Esophagus squamous epithelium (tissue), 5 donors: ENCODE measurements around the gene TFAP2E. TPM values are rescaled to one million over a fixed set of nuclear protein-coding genes. Genes with fewer than 3 reads are reported as not detected.

Experiments
- DNase-seq: peaks from one replicate; lab custom pipeline; 2025; lab: John Stamatoyannopoulos, UW
- H3K27ac ChIP-seq, 4 donors: fragments of 200-600 bp; sonication (generic); one replicate each; pipeline ENCODE4 v1.5.1; 2016 to 2019; ENCODE audit warnings: mild to moderate bottlenecking in 1 of 4
- H3K27me3 ChIP-seq, 4 donors: fragments of 200-600 bp; sonication (generic); 1 replicate in 3 of 4; 2 replicates in 1 of 4; pipeline versions ENCODE4 v1.5.1 to v1.6.0; 2017 to 2021; ENCODE audit warnings: antibody characterized with exemption in 1 of 4
- H3K36me3 ChIP-seq, 3 donors: fragments of 200-600 bp; sonication (generic); one replicate each; pipeline ENCODE4 v1.5.1; 2016 to 2019
- H3K4me1 ChIP-seq, 3 donors: fragments of 200-600 bp; sonication (generic); one replicate each; pipeline ENCODE4 v1.5.1; 2017 to 2019
- H3K4me3 ChIP-seq, 4 donors: fragments of 200-600 bp; sonication (generic); 1 replicate in 3 of 4; 2 replicates in 1 of 4; pipeline ENCODE4 v1.5.1; 2016 to 2019; ENCODE audit warnings: mild to moderate bottlenecking in 2 of 4, moderate library complexity in 1 of 4
- H3K9me3 ChIP-seq, 3 donors: fragments of 200-600 bp; sonication (generic); one replicate each; pipeline ENCODE4 v1.5.1; 2016 to 2019
- POLR2A ChIP-seq, 4 donors: fragments of 450-650 bp; IDR thresholded peaks; one replicate each; pipeline ENCODE4 v1.6.1; 2017; ENCODE audit warnings: antibody characterized with exemption in 4 of 4, mild to moderate bottlenecking in 4 of 4, moderate library complexity in 3 of 4
- whole genome bisulfite sequencing, 2 donors: methylation state at CpG; one replicate each; pipeline ENCODE4 v1.1.5; 2018; 5-methylcytosine and 5-hydroxymethylcytosine counted together
- intact Hi-C: fragments of 100-400 bp; cut with DNase I; formaldehyde crosslinking; loops from one replicate; pipeline ENCODE4 v1.15.0; 2022
- total RNA-seq, 4 donors: library from RNA; depleted of rRNA; stranded (reverse); fragments of >200 nt; gene quantifications; one replicate each; pipeline ENCODE4 v1.1.0, GENCODE V29; 2016
- TF ChIP-seq, protein P1 (sequence below), 6 experiments: fragments of 450-650 bp in 4 of 6; fragments of 200-600 bp in 2 of 6; sonication (generic) in 2 of 6; IDR thresholded peaks; one replicate each; pipeline ENCODE4 v1.5.1; 2016 to 2019; ENCODE audit warnings: antibody characterized with exemption in 6 of 6, mild to moderate bottlenecking in 4 of 6, moderate library complexity in 4 of 6
- donor health status: DM: yes; HTN: yes; CAD: no.

The TFAP2E gene
- total RNA-seq, 4 donors from 2014 or later: 0.26 to 1.1 (median 0.38) TPM; not detected in 1

DNA sequence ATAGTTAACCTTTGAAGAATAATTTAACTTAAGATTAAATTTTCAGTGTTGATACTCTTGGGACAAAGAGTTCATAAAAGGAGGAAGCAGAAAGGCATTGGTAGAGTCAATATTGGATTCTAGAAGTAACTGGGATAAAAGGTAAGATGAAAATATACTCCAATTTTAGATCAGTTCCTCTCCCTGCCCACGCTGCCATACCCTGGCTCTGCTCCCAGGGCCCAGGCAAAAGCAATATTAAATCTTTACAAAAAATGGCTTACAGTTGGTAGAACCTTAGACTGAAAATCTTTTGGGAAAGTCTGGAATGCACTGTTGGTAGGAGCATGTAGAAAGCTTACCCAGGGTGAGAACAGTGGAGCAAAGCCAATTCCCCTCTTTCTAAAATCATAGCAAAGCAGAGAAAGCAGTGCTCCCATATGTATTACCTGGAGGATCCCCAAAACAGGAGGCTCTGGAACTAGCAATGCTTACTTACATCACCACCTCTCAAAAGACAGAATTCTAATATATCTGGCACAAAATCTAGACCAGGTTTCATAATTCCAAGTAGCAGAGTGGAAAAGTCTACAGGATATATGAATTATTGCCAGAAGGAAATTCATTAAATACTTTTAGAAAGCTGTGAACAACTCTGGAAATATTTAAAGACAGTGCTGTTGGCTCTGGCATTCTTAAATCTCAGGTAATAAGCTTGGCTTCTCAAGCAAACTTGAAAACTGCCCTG is 40.5 kb upstream of the TFAP2E start:
- Histone ChIP-seq H3K27ac (no peak overlapping the region), H3K36me3 (peaks cover 0 to 44% (median 8%) of the 10 kb centered on the region in 3 donors), H3K4me3 (no peak overlapping the region), H3K27me3 (no peaks in the 10 kb centered on the region), H3K9me3 (no peaks in the 10 kb centered on the region), H3K4me1 (peaks cover 0 to 13% (median 6%) of the 10 kb centered on the region in 3 donors)
- TF ChIP-seq, protein P1, sequence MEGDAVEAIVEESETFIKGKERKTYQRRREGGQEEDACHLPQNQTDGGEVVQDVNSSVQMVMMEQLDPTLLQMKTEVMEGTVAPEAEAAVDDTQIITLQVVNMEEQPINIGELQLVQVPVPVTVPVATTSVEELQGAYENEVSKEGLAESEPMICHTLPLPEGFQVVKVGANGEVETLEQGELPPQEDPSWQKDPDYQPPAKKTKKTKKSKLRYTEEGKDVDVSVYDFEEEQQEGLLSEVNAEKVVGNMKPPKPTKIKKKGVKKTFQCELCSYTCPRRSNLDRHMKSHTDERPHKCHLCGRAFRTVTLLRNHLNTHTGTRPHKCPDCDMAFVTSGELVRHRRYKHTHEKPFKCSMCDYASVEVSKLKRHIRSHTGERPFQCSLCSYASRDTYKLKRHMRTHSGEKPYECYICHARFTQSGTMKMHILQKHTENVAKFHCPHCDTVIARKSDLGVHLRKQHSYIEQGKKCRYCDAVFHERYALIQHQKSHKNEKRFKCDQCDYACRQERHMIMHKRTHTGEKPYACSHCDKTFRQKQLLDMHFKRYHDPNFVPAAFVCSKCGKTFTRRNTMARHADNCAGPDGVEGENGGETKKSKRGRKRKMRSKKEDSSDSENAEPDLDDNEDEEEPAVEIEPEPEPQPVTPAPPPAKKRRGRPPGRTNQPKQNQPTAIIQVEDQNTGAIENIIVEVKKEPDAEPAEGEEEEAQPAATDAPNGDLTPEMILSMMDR (IDR thresholded peaks at IDR 0.05): no peak
- TF ChIP-seq POLR2A (IDR thresholded peaks at IDR 0.05): no peak
- DNase-seq: no peak
- 80 to 93% methylated on average over 1 of the region's 1 CpG for WGBS, 2 donors
- intact Hi-C loops: no loop called here

DNA sequence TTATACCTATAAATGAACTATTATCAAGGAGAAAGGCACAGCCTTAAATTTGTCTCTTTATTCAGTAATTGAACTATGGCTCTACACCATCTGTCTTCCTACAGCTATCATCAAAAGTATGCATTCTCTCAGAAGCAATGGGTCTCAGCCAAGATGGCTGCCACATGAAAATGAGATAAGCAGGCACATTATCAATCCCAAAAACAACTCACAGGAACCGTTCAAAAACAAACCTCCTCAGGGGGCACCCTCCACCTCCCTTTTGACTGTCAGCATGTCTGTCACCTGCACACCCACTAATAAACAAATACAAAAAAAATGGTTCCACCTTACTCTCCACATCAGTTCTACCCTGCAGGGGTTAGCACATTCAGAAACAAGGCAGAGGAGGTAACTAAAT is 39.5 kb upstream of the TFAP2E start:
- no peak overlapping the region for H3K4me3 ChIP-seq

DNA sequence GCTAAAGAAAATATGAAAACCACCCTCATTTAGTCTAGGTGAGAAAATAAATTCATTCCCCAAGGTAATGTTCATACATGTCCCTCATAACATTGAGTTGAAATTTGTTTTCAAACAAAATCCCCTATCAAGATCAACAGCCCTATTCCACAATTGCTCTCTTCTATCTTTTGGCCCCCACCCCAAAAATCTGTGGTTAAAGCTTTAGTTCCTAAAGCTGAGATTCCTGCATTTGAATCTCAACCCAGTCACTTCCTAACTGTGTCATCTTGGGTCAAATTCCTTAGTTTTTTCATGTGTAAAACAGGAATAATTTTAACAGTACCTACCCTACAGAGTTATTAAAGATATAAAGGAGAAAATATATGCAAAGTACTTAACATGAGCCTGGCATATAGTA is 37.9 kb upstream of the TFAP2E start:
- Histone ChIP-seq H3K4me1 (peaks cover 0 to 38% (median 28%) of the 10 kb centered on the region in 3 donors), H3K4me3 (no peak overlapping the region), H3K36me3 (peaks cover 0 to 39% (median 8%) of the 10 kb centered on the region in 3 donors), H3K27ac (no peak overlapping the region), H3K9me3 (no peaks in the 10 kb centered on the region), H3K27me3 (no peaks in the 10 kb centered on the region)
- intact Hi-C loops: no loop called here
- DNase-seq: no peak
- no peak for TF ChIP-seq POLR2A (IDR thresholded peaks at IDR 0.05)

More for the DNA sequence above, 39.5 kb upstream of the TFAP2E start:
- no peaks in the 10 kb centered on the region for H3K9me3 ChIP-seq
- 21 to 43% methylated on average over 1 of the region's 1 CpG for WGBS, 2 donors
- intact Hi-C loops: no loop called here
- peaks cover 0 to 22% (median 12%) of the 10 kb centered on the region in 3 donors for H3K4me1 ChIP-seq
- H3K27ac ChIP-seq: no peak overlapping the region
- H3K36me3 ChIP-seq: peaks cover 0 to 44% (median 8%) of the 10 kb centered on the region in 3 donors
- no peak for DNase-seq
- TF ChIP-seq, protein P1 (IDR thresholded peaks at IDR 0.05): no peak
- TF ChIP-seq POLR2A (IDR thresholded peaks at IDR 0.05): no peak
- no peaks in the 10 kb centered on the region for H3K27me3 ChIP-seq

DNA sequence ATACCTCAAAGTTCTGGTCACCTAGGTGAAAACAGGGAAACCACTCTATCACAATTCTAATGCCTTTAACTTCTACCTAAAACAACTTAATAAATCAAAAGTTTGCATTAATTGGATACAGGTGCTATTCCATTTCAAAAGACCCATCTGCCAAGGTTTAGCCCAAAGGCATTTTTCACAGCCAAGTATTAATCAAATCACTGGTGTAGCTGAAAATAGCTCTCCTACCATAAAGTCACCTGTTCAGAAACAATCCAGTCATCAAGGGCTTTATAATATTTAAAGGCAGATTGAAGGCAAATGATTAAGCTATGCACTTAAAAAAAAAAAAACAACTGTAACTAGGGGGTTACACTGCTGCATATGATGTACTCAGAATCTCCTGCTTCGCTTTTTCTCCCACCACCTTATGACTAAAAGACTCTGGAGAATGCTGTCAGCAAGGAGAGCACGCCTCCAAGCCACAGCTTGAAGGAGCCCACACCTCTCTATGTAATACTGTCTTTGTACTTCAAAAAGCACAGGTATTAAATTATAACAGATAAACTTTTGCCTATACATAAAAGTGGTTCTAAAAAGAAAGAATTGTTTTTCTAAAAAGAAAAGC is 36.5 kb upstream of the TFAP2E start:
- 83 to 91% methylated on average over 2 of the region's 2 CpGs for WGBS, 2 donors
- Histone ChIP-seq H3K27ac (no peak overlapping the region), H3K9me3 (no peaks in the 10 kb centered on the region), H3K27me3 (no peaks in the 10 kb centered on the region), H3K36me3 (peaks cover 0 to 34% (median 0%) of the 10 kb centered on the region in 3 donors), H3K4me3 (no peak overlapping the region), H3K4me1 (peaks cover 0 to 52% (median 33%) of the 10 kb centered on the region in 3 donors)
- DNase-seq: no peak
- no peak for TF ChIP-seq POLR2A (IDR thresholded peaks at IDR 0.05)
- TF ChIP-seq, protein P1 (IDR thresholded peaks at IDR 0.05): no peak
- intact Hi-C loops: no loop called here

DNA sequence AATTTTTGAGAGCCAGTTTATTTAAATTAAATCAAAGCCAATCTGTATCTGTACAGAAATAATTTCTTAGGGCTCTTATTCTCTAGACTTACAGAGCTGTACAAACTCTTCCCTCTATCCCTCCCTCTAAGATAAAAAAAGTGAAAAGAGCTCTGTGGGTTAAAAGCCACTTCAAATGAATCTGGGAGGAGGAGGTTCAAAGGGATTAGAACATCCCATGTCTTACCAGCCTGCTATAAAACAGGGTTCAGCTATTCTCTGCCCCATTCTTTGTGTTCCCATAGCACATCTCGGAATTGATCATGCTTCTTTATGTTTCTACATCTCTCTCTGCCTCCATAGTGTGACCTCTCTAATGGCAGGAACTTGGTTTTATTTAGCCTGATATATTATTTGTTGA is 35.3 kb upstream of the TFAP2E start:
- Histone ChIP-seq H3K27ac (no peak overlapping the region), H3K4me1 (peaks cover 0 to 63% (median 33%) of the 10 kb centered on the region in 3 donors), H3K36me3 (peaks cover 0 to 32% (median 0%) of the 10 kb centered on the region in 3 donors), H3K27me3 (no peaks in the 10 kb centered on the region), H3K4me3 (no peak overlapping the region), H3K9me3 (no peaks in the 10 kb centered on the region)
- intact Hi-C loops: no loop called here
- no peak for TF ChIP-seq POLR2A (IDR thresholded peaks at IDR 0.05)
- TF ChIP-seq, protein P1 (IDR thresholded peaks at IDR 0.05): no peak
- WGBS, 2 donors: 83 to 93% methylated on average over 1 of the region's 1 CpG
- no peak for DNase-seq
